Activated CD8-positive, alpha-beta T cell treated with anti-CD3 and anti-CD28 coated beads for 36 hours (primary cell): Measurements from ENCODE around the gene TMEM208. TPM values are rescaled to one million over a fixed set of nuclear protein-coding genes. Genes with fewer than 3 reads are reported as not detected.

Experiments
- ATAC-seq: fragments of 200-7000 bp; cut with Tn5 transposase; one replicate; pipeline ENCODE4 v1.10.0; 2021; ENCODE audit warnings: mild to moderate bottlenecking, moderate library complexity
- CTCF ChIA-PET: fragments of 350-600 bp; sonication (Branson Sonifier 250); formaldehyde crosslinking; loops from one replicate; lab custom pipeline; 2021; ENCODE audit warnings: antibody characterized with exemption; lab: Charles Lee
- POLR2A ChIA-PET: fragments of 350-600 bp; sonication (Branson Sonifier 250); formaldehyde crosslinking; loops from one replicate; lab custom pipeline; 2021; ENCODE audit warnings: antibody characterized with exemption; lab: Charles Lee
- DNase-seq: peaks from one replicate; pipeline ENCODE4 v3.0.0-alpha.2; 2020
- H3K27ac Mint-ChIP-seq: one replicate; pipeline ENCODE4 v1.8.0; 2021; ENCODE audit warnings: mild to moderate bottlenecking, mixed read lengths
- H3K27me3 Mint-ChIP-seq: one replicate; pipeline ENCODE4 v1.8.0; 2021; ENCODE audit warnings: mixed read lengths
- H3K36me3 Mint-ChIP-seq: one replicate; pipeline ENCODE4 v1.8.0; 2021; ENCODE audit warnings: low read depth, mixed read lengths
- H3K4me1 Mint-ChIP-seq: one replicate; pipeline ENCODE4 v1.8.0; 2021; ENCODE audit warnings: low read depth, mixed read lengths
- H3K4me3 Mint-ChIP-seq: one replicate; pipeline ENCODE4 v1.8.0; 2021; ENCODE audit warnings: mild to moderate bottlenecking, moderate library complexity, mixed read lengths
- H3K9me3 Mint-ChIP-seq: one replicate; pipeline ENCODE4 v1.8.0; 2021; ENCODE audit warnings: mixed read lengths
- CTCF ChIP-seq: fragments of 200-600 bp; IDR thresholded peaks from one replicate; pipeline ENCODE4 v1.8.0; 2022; ENCODE audit warnings: antibody characterized with exemption, mild to moderate bottlenecking
- intact Hi-C: fragments of 100-400 bp; cut with micrococcal nuclease; formaldehyde crosslinking; loops from one replicate; pipeline ENCODE4 v1.10.0; 2022
- total RNA-seq, 2 experiments: library from RNA; stranded (reverse); gene quantifications; one replicate each; pipeline ENCODE4 v1.2.3, GENCODE V29; 2021

The TMEM208 gene
- total RNA-seq, 2 experiments from 2014 or later = 25.7 to 30.7 TPM

- TF ChIP-seq CTCF = no peak
- ChIA-PET POLR2A (interaction anchor here (0.9 to 3.0 kb wide), 6 partner anchors 14 to 35 kb away, joined by 3 to 9 read pairs (median 4); partner anchors contain the start of gene E2F4), CTCF (interaction anchor here (0.8 to 1.4 kb wide), 4 partner anchors 14 to 255 kb away, joined by 3 to 5 read pairs (median 3); no protein-coding TSS in a partner anchor)
- DNase-seq (no peak), ATAC-seq (no peak)
- H3K4me1 Mint-ChIP-seq = no peaks in the 10 kb centered on the region
- H3K36me3 Mint-ChIP-seq = peaks cover 2% of the 10 kb centered on the region
- H3K4me3 Mint-ChIP-seq = no peak overlapping the region
- H3K27ac Mint-ChIP-seq = no peak overlapping the region
- no peaks in the 10 kb centered on the region for H3K9me3 Mint-ChIP-seq
- no peaks in the 10 kb centered on the region for H3K27me3 Mint-ChIP-seq
- intact Hi-C loops = no loop called here
These were observed 17.4 kb upstream of the TMEM208 start for GRCh38 chr16:67209565-67209964.

- no peaks in the 10 kb centered on the region for H3K4me1 Mint-ChIP-seq
- no peaks in the 10 kb centered on the region for H3K27me3 Mint-ChIP-seq
- DNase-seq = no peak
- H3K9me3 Mint-ChIP-seq = no peaks in the 10 kb centered on the region
- H3K27ac Mint-ChIP-seq = no peak overlapping the region
- H3K4me3 Mint-ChIP-seq = no peak overlapping the region
- ChIA-PET CTCF (interaction anchor here (0.8 to 1.4 kb wide), 5 partner anchors 12 to 256 kb away, joined by 3 to 5 read pairs (median 3); no protein-coding TSS in a partner anchor), POLR2A (interaction anchor here (1.0 to 3.0 kb wide), 2 partner anchors 17 kb away, joined by 3 to 9 read pairs; partner anchors contain the start of gene E2F4)
- no peak for ATAC-seq
- H3K36me3 Mint-ChIP-seq = peaks cover 2% of the 10 kb centered on the region
- intact Hi-C loops = no loop called here
- TF ChIP-seq CTCF = no peak
These were observed 16.6 kb upstream of the TMEM208 start for GRCh38 chr16:67210069-67210937.

DNA sequence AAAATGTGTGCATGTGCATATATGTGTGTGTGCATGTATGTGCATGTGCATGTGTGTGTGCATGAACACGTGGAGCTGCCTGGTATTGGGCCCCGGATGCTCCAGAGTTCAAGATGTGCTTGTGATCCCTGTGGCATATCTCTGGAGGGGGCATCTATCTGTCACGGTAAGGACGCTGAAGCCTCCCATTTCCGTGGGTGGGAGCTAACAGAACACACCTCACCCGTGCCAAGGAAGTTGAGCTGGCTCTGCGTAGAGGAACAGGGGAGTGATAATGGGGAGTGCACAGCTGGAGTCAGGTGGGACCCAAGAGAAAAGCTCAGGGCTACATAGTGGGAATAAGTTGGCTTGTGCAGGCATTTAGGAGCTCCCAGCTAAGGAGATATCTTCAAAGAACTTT is 15.3 kb upstream of the TMEM208 start:
- Mint-ChIP-seq H3K27ac (no peak overlapping the region), H3K4me1 (no peaks in the 10 kb centered on the region), H3K9me3 (no peaks in the 10 kb centered on the region), H3K4me3 (no peak overlapping the region), H3K27me3 (no peaks in the 10 kb centered on the region), H3K36me3 (no peaks in the 10 kb centered on the region)
- no peak for ATAC-seq
- ChIA-PET CTCF (interaction anchor here (4.1 kb wide), 1 partner anchor 14 kb away, joined by 15 read pairs; the partner anchor contains the start of gene ELMO3), POLR2A (interaction anchor here (0.9 to 1.9 kb wide), 4 partner anchors 7 to 14 kb away, joined by 4 to 6 read pairs (median 4); no protein-coding TSS in a partner anchor)
- DNase-seq = no peak
- TF ChIP-seq CTCF = no peak
- intact Hi-C loops = no loop called here

DNA sequence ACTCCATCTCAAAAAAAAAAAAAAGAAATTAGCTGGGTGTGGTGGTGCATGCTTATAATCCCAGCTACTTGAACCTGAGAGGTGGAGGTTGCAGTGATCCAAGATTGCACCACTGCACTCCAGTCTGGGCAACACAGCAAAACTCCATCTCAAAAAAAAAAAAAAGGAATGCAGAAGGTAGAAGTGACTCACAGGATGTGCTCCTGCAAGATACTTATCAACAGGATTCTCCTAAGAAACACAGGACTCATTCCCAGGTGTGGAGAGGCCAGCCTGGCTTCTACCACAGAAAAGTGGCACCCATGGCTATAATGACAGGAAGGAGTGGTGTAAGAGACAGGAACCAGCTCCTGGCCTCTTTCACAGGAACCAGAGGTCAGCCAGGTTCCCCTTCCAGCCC is 14.2 kb upstream of the TMEM208 start:
- H3K27me3 Mint-ChIP-seq = no peaks in the 10 kb centered on the region
- intact Hi-C loops = no loop called here
- CTCF ChIA-PET = interaction anchor here (4.1 kb wide), 1 partner anchor 15 kb away, joined by 15 read pairs; the partner anchor contains the start of gene ELMO3

More for the DNA sequence above, 14.2 kb upstream of the TMEM208 start:
- no peaks in the 10 kb centered on the region for H3K36me3 Mint-ChIP-seq
- no peak overlapping the region for H3K27ac Mint-ChIP-seq
- ATAC-seq = no peak
- no peaks in the 10 kb centered on the region for H3K9me3 Mint-ChIP-seq
- no peak overlapping the region for H3K4me3 Mint-ChIP-seq
- no peak for TF ChIP-seq CTCF
- H3K4me1 Mint-ChIP-seq = no peaks in the 10 kb centered on the region
- POLR2A ChIA-PET = interaction anchor here (1.3 to 1.9 kb wide), 3 partner anchors 8 to 15 kb away, joined by 4 to 6 read pairs (median 5); no protein-coding TSS in a partner anchor
- DNase-seq = no peak
